Measurements from ENCODE around the gene MAPK7.

MAPK7 gene

DNA sequence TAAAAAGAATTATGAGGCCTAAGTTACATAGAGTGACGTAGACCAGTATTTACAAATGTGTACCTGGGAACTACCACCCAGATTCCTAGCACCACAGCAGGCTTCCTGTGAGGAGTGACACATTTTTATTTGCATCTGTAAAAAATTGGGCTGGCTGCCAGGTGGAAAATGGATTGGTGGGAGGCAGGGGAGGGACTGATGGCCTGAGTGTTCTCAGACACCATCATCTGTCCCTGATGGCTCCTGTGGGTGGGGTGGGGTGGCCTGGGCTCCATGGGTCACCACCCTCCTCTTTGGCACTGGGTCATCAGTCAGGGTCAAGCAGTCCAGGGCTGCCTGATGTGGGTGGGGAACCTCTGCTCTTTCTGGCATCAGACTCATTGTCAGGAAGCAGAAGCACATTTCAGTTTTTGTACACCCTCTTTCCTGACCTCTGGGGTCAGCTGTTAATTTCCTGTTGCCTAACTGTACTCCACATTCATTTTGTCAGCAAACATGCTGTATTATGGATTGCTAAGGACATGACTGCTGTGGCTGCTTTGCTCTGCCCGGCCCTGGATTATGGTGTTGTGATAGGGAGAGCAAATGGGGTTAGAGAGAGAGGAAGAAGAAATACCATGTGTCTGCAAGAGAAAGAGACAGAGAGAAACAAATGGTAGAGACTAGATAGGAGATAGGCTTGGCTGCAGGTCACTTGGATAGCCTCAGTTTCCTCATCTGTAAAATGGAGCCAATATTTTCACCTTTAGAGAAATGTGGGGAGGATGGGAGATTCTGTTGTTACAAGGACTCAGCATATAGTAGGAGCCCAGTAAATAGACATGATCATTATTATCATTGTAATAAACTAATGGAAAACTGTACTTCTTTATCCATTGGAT is 20.2 kb downstream of the MAPK7 start:
- DNase-seq (ENCODE audit: low read depth, low spot score), result no peak

DNA sequence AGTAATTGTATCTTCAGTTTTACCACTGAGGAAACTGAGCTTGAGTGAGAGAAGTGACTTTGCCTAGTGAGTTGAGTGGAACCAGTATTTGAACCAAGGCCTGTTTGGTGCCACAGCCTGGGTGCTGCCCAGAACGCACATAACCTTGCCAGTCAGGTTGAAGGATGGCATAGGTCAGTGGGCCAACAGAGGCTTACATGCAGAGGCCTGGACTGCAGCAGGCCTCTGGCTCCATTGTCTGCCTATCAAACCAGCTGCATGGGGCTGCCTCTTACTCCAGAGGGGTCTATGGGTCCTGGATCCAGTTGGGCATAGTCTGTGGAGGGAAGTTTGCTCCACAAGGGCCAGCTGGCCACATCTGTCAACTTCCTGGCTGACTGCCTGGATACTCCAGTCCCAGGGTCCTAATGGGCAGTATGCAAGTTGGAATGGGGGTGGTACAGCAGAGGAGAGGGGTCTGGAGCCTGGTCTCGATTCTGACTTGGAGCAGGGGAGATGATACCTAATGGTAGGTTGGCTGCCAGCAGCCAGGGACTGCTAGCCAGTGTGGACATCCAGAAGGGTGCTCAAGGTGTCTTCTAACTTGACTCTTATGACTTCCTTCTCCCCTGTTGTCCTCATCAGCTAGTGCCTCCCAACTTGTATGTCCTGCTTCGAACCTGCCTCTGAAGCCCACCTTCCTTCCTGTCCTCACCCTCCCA is 21.6 kb downstream of the MAPK7 start:
- DNase-seq (ENCODE audit: low read depth, low spot score), result no peak

DNA sequence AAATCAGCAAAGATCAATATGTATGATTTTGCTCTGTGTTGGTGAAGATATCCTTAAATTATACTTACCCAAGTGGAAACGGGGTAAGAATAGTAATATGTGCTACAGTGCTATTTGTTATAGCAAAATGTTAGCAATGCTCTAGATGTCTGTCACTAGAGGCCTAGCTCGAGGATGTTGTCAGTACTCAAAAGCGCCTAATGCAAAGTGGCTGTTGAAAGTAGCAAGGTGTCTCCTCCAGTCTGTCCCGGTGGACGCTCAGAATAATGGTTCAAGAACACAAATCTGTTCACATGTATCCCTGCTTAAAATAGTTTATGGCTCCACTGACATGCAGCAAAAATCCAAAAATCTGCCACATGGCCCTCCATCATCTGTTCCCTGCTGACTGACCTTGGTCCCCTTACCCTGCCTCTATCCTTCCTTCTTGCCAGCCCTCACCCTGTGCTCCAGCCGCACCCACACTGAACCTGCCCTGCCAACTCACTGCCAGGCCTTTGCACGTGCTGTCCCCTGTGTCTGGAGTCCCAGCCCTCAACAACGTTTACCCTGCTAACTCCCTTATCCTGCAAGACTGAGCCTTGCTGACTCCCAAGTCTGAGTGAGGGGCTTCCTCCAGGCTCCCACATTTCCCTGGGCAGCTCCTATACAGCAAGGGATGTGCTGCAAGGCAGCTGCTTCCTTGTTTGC is 23.2 kb downstream of the MAPK7 start:
- no peak for DNase-seq (ENCODE audit: low read depth, low spot score)

DNA sequence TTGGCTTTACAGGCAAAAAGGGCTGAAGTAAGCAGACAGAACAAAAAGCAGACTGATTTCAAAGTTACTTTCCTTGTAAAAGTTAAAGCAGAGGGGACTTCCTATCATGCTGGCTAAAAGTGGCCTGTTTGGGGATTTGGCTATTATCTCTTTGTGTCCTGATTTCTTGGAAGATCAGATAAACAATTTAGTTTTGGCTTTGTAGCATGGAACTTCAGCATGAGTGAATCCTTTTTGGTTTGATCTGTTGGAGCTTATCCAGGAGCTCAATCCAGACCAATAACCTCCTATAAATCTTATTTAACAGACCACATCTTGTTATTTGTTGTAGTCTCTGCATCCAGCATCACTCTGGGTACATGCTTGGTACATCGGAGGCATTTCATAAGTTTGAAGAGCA is 23.9 kb downstream of the MAPK7 start:
- no peak for DNase-seq (ENCODE audit: low read depth, low spot score)

DNA sequence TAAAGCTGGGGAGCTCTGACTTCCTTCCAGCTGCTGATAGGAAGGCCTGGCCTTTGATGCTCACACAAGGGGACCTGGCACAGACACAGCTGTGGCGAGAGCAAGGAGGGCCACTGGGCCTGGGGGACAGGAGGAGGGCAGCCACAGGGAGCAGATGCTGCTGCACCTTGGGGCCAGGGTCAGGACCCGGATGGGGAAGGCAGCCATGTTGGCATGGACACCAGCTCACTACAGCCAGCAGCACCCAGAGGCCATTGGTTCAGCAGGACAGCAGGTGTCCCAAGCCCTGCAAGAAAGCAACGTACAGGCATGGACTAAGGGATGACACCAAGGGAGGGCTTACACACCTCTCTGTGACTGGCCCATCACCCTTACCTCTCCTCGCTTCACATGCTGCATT is 24.7 kb downstream of the MAPK7 start:
- DNase-seq (ENCODE audit: low read depth, low spot score), result no peak

DNA sequence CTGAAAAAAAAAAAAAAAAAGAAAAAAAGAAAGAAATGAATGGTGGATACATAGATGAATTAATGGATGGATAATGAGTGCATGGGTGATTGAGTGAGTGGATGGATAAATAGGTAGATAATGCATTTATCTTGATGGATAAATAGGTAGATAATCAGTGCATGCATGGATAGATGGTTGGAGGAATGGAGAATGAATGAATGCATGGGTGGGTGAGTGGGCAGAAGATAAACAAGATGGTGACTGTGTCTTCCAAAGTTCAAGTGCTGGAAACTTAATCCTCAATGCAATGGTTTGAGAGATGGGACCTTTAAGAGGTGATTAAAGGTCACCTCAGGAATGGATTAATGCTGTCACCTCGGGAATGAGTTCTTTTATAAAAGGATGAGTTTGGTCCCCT is 26.0 kb downstream of the MAPK7 start:
- DNase-seq (ENCODE audit: low read depth, low spot score), result no peak

DNA sequence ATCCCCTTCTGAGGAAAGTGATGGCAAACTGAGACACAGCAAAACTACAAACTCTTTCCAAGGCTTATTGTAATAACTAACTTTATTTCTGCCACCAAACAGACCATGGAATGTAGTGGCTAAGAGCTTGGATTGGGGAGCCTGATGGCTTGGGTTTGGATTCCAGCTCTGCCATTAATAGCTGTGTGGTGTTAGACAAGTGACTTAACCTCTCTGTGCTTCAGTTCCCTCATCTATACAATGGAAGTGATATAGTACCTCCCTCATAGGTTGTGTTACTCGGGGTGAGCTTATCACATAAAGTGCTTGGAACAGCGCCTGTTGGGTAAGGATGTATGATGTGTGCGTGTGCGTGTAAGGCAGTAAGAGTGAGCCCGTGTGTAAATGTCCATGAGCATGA is 26.8 kb downstream of the MAPK7 start:
- no peak for DNase-seq (ENCODE audit: low read depth, low spot score)

DNA sequence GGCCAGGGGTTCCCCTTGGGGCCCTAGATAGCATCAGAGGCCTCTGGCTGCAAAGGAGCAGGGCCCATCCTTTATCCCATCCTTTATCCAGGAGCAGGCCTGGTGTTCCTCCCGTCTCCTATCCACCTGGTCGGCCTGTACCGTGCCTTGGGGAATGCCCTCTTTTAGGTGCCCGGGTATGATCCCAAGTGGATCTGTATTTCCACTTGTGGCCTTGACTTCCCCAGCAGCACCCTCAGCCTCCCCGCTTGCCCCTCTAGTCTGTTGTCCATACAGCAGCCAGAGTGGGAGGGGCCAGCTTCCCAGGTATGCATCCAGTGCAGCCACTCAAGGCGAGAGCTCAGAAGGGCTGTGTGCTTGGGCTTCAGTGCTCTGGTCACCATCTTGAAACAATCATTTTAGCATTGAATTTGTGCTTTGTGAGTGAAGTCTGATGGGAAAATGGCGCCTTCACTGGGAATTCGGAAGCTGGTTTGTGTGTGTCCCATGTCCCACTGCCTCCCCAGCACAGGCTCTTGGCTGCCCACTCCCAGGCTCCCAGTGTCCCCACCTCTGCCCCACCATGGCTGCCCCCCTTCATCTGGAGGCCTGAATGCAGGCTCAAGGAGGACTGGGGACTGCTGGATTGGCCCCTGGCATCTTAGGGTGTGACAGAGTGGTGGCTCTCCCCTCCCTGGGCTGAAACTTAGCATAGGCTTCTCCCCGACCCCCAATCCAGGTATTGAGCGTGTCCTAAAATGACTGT is 29.5 kb downstream of the MAPK7 start:
- no peak for DNase-seq (ENCODE audit: low read depth, low spot score)

DNA sequence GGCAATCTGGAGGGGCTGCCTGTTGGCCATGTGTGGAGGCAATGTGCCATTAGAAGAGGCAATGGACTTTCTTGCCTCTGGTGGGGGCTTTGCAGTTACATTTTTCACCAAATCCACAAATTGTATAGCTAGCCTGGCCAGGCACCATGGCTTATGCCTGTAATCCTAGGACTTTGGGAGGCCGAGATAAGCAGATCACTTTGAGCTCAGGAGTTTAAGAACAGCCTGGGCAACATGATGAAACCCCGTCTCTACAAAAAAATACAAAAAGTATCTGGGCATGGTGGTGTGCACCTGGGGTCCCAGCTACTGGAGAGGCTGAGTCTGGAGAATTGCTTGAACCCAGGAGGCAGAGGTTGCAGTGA is 30.0 kb downstream of the MAPK7 start:
- no peak for DNase-seq (ENCODE audit: low read depth, low spot score)

DNA sequence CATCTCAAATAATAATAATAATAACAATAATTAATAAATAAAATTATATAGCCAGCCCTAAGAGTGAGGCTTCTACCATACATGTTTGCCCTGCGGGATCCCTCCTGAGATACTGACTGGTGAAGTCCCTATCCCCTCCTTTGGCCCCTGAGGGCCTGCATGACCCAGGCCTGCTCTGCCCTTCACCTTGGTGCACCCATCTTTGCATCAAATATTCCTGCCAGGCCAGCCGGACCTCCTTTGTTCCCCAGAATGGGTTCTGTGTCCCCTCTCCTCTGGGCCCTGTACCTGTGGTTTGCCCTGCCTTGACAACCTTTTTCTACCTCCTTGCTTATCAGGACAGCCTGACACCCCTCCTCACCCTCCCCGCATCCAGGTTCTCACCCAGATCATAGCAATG is 30.8 kb downstream of the MAPK7 start:
- no peak for DNase-seq (ENCODE audit: low read depth, low spot score)

DNA sequence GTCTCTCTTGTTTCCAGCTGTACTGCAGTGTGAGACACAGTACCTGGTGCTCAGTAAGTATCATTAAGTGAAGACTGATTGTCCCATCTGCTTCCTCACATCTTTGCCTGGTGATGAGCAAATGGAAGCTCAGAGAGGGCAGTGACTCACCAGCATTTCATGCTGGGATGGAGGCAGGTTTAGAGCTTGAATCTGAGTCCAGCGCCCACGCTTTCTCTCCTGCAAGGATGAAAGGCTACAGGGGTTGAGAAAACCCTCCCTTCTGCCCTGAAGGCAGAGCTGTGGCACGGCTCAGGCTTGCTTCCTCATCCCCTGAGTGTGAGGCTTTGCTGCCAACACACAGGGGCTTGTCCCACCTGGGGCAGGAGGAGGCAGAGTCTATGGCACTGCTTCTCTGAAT is 31.2 kb downstream of the MAPK7 start:
- DNase-seq (ENCODE audit: low read depth, low spot score), result no peak

DNA sequence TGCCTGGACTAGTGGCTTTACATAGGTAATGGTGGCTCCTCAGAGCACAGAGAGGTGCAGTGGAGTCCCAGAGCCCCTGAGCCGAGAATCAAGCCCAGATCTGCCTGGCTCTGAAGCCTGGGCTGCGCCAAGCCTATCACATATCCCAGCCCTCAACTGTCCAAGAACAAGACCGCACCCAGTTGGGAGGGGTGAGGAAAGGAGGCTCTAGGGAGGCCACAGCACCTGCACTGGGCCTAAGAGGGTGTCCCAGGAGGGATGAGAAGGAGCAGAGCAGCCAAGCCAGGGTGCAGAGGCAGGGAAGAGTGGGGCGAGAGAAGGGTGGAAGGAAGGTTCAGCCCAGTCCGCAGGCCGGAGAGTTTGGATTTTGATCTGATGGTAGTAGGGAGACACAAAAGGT is 31.8 kb downstream of the MAPK7 start:
- DNase-seq (ENCODE audit: low read depth, low spot score), result no peak

DNA sequence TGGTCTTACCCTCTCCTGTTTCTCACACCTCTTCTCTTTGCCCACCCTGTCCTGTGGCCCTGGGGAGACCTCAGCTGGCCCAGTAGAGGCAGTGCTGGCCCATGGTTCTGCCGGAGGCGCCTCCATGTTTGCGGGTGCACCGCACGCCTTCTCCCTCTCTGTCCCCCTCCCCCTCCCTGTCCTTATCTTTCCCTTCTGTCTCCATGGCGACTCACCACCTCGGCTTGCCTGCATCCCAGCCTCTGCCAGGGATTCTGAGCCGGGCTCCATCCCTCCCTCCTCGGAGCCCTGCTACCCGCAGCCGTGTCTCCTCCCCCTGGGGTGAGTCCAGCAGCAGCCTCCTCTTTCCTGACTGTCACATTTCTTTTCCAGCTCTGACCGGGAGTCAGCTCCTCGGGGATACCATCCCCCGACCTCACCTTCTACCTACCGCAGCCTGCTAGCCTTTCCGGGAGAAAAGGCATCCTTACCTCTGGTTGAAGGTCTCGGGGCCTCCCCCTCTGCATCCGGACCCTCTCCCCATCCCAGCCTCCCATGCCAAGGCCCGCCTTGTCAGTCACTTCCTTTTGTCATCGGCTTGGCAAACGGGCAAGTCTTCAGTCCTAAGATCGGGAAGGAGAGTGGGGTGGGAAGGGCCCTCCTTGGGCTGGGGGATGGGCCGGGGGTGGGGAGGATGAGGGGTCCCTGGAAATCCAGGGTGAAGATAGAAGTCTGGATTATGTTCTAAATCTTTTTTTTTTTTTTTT is 32.8 kb downstream of the MAPK7 start, which contains the start of gene RNF112:
RNF112 (plus strand) TSS at position 358 of the 746 bp plus-strand sequence; CDS start at position 535, 177 bp downstream.
- no peak for DNase-seq (ENCODE audit: low read depth, low spot score)

DNA sequence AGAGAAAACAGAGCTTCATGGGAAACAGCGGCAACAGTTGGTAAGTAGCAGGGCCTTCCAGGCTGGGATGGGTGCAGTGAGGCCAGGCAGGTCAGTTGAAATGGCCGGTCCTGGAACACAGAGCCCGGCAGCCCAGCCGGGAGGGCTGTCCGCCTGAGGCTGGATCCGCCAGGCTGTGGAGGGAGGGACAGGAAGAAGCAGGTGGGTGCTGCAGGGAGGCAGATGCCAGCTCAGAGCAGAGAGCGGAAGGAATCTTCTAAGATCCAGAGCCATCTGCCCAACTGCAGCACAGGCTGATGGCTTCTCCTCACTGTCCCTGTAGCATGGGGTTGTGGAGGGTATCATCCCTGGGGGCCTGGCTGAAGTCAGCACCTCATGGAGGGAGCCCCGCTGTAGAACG is 33.3 kb downstream of the MAPK7 start:
- no peak for DNase-seq (ENCODE audit: low read depth, low spot score)

DNA sequence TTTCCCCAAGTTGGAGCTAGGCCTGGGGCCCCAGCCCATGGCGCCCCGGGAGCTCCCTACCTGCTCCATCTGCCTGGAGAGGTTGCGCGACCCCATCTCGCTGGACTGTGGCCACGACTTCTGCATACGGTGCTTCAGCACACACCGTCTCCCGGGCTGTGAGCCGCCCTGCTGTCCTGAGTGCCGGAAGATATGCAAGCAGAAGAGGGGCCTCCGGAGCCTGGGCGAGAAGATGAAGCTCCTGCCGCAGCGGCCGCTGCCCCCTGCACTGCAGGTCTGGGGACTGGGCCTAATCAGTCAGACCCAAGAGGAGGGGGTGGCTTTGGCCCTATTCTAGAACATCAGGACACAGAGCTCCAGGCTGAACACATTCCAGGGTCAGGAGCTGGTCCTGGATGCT is 34.2 kb downstream of the MAPK7 start:
- DNase-seq (ENCODE audit: low read depth, low spot score), result no peak

DNA sequence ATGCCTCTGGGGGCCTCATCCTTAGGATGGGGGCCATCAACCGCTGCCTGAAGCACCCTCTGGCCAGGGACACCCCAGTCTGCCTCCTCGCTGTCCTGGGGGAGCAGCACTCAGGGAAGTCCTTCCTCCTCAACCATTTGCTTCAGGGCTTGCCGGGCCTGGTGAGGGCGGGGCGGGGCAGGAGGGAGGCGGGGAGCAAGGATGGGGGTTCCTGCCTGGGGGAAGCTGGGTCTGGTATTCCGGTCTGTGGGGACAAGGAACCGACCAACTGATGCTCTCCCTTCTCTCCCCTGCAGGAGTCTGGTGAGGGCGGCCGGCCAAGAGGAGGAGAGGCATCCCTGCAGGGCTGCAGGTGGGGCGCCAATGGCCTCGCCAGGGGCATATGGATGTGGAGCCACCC is 34.7 kb downstream of the MAPK7 start:
- DNase-seq (ENCODE audit: low read depth, low spot score), result no peak

DNA sequence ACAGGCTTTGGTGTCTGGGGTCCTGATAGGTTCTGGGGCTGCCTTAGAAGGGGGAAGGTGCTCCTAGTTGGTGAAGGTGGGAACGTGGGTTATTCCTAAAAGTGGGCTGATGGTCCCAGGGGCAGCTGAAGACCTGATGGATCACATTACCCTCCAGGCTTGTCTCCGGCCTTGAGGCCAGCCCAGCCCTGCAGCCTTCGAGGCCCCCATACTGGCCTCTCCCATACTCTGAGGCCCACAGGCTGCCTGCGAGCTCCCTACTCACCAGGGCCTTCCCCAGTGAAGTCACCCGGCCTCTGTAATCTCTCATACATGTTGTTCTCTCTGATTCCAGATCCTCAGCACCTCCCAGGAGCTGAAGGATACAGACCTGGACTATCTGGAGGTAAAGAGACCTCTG is 35.5 kb downstream of the MAPK7 start:
- DNase-seq (ENCODE audit: low read depth, low spot score), result no peak

DNA sequence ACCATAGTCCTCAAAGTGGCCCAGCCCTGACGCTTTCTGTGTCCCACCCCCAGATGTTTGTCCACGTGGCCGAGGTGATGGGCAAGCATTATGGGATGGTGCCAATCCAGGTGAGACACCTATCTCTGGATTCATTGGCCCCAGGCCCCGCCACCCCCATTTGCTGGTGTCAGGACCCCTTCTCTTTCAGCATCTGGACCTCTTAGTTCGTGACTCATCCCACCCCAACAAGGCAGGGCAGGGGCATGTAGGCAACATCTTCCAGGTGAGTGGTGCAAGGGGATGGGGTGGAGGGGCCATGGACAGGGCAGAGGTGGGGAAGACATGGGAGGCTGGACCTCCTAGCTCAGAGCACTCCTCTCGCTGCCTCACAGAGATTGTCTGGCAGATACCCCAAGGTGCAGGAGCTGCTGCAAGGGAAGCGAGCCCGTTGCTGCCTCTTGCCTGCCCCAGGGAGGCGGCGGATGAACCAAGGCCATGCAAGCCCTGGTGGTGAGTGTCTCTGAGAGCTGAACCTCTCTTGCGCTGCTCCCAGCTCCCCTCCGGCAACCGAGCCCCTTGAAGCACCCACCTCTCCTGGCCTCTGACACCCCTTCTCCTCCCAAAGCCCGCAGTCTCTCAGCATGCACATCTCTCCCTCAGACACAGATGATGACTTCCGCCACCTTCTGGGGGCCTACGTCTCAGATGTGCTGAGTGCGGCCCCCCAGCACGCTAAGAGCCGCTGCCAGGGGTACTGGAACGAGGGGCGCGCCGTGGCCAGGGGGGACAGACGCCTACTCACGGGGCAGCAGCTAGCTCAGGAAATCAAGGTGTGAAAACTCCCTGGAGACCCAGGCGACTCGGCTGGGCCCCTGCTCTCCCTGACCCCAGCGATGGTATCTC is 36.3 kb downstream of the MAPK7 start:
- DNase-seq (ENCODE audit: low read depth, low spot score), result no peak

DNA sequence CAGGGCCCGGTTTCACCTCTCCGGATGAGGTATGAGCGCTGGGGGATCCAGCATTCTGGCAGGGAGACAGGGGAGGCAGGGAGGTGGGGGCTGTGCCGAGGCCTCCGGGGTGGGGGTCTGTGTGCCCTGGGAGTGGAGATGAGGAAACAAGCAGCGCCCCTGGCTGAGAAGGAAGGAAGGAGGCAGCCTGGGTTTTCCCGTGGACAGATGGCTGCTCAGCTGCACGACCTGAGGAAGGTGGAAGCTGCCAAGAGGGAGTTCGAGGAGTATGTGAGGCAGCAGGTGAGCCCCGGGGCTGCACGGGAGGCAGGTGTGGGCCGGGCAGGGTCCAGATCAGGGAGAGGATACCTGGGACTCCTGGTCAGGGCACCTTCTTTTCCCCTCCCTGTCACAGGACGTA is 37.0 kb downstream of the MAPK7 start:
- no peak for DNase-seq (ENCODE audit: low read depth, low spot score)
